Activated CD8-positive, alpha-beta memory T cell treated with anti-CD3 and anti-CD28 coated beads, Interleukin-2, amount 50 U/mL, for 24 hours (primary cell): ENCODE data around the gene FAM135A.
"Not testable (repeated sequence)": the region's sequence is repeated elsewhere in the genome, so short reads cannot be mapped to it uniquely, and the experiment has no call there.

ENCODE experiments used
- DNase-seq: peaks from one replicate; pipeline ENCODE4 v3.0.0-alpha.2; 2020; ENCODE audit errors: extremely low read depth

The FAM135A gene

DNA sequence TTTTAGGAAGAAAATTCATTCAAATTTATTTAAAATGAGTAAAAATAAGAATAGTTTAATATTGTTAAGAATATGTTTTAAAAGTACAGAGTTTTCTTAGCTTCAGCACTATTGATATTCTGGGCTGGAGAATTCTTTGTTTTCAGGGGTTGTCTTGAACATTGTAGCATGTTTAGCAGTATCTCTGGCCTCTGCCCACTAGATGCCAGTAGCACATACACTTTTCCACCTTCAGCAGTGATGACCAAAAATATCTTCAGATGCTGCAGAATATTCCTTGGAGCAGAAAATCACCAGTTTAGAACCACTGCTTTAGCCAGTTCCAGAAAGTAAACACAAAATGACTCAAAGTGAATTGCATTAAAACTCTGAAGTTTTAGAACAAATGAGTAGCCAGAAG is 134.0 kb downstream of the FAM135A start:
- DNase-seq = no peak

DNA sequence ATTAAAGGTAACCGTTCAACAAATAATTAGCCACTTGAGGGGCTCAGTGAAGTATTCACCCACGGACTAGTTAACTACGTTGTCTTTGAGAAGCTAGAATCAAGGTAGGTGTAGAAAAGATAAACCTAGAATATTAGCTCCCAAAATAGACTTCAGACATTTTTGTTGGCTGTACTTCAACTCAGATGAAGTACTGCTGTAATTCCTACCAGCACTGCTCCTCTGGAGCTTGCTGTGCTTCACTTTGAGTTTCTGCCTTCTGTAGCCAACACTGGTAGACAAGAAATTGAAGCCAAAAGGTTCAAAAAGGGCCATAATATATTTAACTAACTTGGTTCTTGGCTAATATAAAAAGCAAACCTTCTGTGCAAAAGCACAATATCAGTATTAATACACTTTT is 134.6 kb downstream of the FAM135A start:
- no peak for DNase-seq

DNA sequence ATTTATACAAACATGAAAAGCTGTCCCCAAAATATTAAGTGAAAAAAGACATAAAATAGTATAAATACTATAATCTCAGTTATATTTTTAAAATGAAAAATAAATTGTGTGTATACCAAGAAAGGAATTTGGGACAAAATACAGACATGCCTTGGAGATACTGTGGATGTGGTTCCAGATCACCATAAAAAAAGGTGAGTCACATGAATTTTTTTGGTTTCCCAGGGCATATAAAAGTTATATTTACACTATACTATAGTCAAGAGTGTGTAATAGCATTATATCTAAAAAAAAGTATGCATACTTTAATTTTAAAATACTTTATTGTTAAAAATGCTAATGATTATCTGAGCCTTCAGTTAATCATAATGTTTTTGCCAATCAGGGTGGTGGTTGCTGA is 136.0 kb downstream of the FAM135A start:
- DNase-seq = no peak

DNA sequence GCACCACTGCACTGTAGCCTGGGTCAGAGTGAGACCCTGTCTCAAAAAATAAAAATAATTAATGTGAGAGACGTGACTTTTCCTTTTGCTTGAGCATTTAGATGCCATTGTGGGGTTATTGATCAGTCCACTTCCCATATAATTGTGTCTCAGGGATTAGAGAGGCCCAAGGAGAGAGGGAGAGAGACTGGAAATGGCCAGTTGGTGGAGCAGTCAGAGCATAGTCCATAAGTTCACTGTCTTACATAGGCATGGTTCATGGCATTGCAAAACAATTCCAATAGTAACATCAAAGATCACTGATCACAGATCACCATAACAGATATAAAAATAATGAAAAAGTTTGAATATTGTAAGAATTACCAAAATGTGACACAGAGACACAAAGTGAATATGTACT is 138.3 kb downstream of the FAM135A start:
- no peak for DNase-seq

DNA sequence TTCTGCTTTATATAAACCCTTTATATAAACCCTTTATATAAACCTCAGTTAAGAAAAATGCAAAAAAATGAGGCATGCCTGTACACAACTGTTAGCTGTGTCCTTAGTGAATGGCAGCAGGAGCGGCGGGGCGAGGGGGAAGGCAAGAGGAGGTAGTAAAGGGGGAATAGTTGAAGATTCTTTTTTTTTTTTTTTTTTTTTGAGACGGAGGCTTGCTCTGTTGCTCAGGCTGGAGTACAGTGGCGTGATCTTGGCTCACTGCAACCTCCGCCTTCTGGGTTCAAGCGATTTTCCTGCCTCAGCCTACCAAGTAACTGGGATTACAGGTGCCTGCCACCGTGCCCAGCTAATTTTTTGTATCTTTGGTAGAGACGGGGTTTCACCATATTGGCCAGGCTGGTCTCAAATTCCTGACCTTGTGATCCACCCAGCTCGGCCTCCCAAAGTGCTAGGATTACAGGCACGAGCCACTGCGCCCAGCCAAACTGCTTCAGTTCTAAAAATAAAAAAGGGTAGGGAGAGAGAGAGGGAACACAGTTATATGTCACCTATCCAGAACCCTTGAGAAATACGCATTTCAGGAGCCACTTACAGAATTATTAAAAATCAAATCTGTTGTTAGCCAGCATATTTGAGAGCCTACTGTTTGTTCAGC is 139.1 kb downstream of the FAM135A start:
- DNase-seq = not testable (repeated sequence)

DNA sequence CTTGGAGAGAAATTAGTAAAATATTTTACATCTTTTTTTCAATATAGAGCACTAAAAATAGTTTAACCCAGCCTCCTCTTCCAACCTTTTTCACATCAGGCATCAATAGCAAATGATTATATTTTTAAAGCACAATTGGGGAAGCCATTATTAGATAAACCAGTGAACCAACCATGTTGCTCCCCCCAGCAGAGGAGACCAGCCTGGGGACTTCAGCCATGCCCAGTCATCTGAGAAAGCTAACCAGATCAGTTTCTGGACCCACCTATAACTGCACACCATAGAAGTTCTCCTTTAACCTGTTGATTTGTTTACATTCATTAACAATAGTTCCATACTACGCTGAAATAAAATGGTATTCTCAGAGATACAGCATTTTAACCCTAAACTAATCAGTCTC is 139.7 kb downstream of the FAM135A start:
- no peak for DNase-seq

DNA sequence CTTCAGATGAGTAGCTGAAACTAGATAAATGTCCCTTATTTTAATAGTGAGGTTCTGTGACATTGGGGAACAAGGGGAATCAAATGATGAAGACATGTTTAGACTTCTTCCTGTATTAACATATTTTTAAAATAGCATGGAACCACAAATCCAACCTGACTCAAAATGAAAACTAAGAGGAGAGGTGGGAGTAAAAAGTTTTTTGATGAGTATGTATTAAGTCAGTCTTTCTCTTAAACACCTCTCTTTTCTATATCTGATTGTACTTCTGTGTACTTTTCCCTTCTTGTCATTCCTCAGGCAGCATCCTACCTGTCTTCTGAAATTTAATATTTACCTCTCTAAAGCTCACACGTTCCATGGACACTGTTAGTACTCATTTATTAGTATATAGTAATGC is 144.7 kb downstream of the FAM135A start:
- DNase-seq = no peak

DNA sequence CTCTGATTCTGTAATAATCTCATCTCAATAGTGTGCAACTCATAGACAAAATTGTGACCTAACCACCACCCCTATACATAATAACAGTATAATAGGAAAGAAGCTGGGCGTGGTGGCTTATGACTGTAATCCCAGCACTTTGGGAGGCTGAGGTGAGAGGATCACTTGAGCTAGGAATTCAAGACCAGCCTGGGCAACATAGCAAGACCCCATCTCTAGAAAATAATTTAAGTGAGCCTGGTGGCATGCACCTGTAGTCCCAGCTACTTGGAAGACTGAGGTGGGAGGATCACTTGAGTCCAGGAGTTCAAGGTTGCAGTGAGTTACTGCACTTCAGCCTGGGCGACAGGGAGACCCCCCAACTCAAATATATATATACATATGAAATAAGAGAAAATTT is 149.1 kb downstream of the FAM135A start:
- DNase-seq = not testable (repeated sequence)

DNA sequence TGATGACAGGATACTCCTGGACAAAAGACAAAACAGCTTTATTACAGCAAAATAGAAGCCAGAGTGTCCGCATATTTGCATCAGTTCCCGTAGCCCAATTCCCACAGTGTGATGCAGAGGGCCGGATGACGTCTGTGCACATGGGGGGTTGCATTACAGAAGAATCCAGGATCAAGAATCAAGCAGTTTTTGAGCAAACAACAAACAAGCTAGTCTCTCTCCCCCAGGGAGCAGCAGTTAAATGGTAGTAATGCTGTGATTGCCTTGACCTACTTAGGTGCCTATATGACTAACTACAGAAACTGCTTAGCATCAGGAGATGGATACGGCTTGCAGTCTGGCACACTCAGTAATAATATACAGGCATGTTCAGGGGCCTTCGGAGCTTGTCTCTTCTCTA is 150.2 kb downstream of the FAM135A start:
- DNase-seq = no peak

DNA sequence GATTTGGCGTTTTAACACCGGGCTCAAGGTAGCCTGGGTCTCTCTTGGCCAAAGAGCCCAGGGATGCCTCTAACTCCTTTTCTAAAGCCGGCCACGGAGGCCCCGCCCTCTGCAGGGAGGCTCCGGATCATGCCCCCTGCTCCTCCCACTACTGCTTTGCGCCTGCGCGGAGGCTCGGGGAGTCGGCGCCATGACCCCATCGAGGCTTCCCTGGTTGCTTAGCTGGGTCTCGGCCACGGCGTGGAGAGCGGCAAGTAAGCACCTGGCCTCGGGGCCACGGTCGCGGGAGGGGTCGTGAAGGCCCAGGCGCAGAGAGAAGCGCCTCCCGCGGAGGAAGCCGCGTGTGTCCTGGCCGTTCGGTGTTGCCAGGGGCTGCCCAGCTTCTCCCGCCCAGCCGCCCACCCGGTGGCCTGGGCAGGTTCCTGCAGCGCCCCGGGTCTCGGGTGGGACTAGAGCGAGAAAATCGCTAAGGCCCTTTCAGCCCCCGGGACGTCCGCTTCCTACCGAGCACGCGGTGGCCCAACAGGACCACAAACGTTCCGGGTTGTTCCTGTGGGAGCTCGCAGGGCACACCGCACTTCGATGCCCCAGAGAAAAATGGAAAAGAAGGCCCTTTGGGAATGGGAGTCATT is 153.6 kb downstream of the FAM135A start, which contains the start of gene SDHAF4:
Gene SDHAF4, plus strand, starts transcription at position 180 of the 632 bp plus-strand sequence. Its CDS starts 11 bp downstream, at position 191.
- DNase-seq = peak; percentile 82

DNA sequence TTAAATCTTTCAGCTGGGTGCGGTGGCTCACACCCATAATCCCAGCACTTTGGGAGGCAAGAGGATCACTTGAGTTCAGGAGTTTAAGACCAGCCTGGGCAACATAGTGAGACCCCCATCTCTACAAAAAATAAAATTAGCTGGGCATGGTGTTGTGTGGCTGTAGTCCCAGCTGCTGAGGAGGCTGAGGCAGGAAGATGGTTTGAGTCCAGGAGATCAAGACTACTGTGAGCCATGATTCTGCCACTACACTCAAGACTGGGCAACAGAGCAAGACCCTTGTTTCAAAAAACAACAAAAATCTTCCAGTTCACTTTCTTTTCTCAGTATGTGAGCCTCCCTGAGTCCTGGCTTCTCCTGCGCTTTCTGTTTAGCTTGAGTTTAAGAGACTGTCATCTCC is 161.3 kb downstream of the FAM135A start:
- DNase-seq = no peak

DNA sequence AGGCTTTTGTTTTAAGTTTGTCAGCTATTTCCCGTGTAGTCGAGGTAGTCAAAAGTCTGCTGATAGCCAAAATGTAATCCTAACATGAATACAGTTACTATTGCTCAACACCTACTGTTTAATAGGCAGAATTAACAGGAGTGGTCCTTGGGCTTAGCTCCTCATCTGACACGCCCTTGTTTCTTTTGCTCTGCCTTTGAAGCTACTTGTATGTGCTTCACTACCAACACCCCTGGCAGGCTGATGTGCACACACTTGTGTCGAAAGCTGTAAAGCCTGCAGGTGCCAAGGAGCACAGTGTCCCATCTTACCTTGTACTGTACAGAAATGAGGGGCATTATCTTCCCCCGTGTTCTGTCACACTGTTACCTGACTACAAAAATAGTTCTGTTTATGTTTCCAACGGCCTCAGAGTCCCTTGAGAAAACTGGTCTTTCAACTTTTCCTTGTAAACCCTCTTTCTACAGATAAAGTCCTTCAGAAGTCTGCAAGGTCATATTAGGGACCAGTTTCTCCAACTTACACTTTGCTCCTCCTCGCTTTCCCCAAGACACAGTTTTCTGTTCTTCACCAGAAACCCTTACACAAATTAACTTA is 162.7 kb downstream of the FAM135A start:
- DNase-seq = no peak

DNA sequence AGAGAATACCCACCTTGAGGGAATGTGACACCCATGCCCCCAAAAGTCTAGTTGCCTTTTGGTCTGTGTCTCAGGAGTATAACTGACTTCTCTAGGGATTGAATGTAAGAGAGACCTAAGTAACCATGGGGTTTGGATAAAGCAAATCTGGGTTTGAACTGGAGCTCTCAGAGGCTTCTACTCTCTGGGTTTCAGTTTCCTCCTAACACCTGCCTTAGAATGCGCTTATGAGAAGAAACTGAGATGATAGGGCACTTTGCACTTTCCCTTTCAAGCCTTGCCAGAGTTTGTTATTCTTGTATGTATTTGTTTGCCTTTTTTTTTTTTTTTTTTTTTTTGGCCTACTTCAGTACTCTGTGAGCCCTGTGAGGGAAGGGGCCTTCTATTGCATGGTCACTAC is 172.8 kb downstream of the FAM135A start:
- DNase-seq = no peak

DNA sequence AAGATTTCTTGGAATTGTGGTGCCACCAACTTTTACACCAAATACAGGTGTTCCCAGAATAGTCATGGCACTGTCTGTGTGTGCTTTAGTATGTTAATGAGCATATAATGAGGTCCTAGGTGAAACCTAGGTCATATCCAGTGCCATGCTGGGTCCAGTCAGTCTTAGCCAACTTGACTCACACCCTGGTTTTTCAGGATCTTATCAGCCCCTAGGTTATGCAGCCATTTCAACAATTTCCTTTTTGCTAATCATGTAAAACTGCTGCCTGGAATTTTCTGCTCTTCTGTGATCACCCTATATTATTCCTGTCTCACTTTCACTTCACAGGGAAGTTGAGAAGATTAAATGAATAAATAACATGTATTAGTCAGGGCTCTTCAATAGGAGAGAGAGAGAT is 177.1 kb downstream of the FAM135A start:
- DNase-seq = no peak

DNA sequence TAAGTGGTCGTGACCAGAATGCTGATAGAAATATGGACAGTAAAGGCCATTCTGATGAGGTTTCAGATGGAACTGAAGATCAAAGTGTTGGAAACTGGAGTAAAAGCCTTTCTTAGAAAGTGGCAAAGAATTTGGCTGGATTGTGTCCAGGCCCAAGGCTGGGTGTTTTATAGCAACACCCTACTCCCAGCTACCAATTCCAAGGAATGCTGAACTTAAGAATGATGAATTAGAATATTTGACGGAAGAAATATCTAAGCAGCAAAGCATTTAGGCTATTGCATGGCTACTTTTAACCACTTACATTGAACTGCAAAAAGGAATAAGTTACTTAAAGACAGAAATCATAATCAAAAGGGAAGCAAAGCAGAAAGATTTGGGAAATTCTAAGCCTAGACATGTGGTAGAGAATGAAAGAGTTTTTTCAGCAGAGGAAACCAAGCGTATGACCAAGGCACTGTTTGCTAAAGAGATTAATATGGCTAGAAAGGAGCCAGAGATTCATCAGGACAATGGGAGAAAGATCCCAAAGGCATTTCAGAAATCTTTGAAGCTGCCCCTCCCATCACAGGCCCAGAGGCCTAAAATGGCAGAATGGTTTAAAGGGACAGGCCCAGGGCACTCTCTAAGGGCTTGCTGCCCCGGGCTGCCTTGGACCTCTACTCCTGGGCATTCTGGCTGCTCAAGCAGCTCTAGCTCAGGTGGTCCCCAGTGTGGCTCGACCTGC is 179.2 kb downstream of the FAM135A start:
- DNase-seq = no peak

DNA sequence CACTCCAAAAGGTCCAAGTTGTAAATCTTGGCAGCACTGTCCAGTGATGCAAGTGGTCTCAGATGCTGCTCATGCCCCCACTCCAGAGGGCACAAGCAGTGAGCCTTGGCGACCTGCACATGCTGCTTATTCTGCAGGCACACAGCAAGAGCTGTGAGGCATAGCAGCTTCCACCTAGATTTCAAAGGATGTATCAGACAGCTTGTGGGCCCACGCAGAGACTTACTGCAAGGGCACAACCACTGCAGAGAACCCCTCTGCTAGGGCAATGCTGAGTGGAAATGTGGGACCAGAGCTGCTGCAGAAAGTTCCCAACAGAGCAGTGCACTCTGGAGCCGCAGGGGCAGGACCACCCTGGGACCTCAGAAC is 179.8 kb downstream of the FAM135A start:
- DNase-seq = no peak

DNA sequence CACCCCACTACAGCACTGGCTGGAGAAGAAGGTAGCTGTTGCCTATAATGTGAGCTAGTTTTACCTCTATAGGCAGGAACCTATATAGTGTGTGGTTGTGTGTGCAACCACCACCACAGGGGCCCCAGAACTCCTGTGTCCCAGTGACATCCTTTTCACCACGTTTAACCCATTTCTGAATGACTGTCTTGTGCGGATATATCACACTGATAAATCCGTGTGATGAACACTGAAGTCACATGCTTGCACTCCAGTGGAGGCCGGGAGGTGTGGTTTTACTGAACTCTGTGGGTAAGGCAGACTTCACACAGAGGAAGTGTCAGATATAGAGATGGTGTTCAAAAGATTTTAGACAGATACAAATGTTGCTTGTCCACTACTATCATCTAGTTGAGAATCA is 185.9 kb downstream of the FAM135A start:
- no peak for DNase-seq

DNA sequence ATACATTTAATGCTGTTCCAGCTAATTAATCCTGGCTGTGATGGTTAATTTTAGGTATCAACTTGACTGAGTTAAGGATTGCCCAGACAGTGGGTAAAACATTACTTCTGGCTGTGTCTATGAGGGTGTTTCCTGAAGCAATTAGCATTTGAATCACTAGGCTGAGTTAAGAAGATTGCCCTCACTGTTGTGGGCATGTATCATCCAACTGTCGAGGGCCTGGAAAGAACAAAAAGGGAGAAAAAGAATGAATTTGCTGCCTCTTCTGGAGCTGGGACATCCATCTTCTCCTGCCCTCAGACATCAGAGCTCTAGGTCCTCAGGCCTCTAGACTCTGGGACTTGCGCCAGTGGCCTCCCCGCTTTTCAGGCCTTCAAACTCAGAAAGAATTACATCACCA is 187.7 kb downstream of the FAM135A start:
- DNase-seq = no peak

DNA sequence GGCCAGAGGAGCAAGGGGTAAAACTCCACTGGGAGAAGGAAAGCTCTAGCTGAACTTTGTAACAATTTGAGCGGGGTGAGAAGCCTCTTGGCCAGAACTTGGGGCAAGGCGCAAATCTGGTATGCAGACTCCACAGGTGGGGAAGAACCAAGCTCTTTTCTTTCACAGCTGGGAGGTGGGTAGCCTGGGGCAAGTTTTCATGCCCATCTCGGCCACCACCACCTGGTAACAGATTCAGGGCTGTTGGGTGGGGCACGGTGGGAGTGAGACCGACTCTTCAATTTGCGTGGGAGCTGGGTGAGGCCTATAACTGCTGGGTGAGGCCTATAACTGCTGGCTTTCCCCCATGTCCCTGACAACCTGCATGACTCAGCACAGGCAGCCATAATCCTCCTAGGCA is 190.9 kb downstream of the FAM135A start:
- DNase-seq = no peak

DNA sequence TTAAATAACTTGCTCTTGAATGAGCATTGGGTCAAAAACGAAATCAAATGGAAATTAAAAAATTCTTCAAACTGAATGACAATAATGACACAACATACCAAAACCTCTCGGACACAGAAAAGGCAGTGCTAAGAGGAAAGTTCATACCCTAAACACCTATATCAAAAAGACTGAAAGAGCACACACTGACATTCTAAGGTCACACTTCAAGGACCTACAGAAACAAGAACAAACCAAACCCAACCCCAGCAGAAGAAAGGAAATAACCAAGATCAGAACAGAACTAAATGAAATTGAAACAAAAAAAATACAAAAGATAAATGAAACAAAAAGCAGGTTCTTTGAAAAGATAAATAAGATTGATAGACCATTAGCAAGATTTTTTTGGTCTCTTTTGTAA is 194.1 kb downstream of the FAM135A start:
- DNase-seq = not testable (repeated sequence)

DNA sequence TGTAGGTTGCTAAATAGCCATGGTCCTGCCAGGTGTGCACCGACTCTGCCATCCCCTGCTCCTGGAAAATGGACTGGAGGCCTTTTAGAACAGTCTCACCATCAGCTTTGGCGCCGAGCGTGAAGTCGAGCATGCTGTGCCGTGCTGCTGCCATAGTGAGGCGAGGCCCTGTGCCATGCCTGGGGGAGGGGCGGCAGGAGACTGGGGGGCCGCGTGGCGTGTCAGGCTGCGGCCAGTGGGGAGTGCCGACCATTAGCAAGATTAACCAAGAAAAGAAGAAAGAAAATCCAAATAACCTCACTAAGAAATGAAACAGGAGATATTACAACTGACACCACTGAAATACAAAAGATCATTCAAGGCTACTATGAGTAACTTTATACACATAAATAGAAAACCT is 195.9 kb downstream of the FAM135A start:
- DNase-seq = not testable (repeated sequence)
